ENCODE results near the gene PSMG2.

PSMG2 gene

DNA sequence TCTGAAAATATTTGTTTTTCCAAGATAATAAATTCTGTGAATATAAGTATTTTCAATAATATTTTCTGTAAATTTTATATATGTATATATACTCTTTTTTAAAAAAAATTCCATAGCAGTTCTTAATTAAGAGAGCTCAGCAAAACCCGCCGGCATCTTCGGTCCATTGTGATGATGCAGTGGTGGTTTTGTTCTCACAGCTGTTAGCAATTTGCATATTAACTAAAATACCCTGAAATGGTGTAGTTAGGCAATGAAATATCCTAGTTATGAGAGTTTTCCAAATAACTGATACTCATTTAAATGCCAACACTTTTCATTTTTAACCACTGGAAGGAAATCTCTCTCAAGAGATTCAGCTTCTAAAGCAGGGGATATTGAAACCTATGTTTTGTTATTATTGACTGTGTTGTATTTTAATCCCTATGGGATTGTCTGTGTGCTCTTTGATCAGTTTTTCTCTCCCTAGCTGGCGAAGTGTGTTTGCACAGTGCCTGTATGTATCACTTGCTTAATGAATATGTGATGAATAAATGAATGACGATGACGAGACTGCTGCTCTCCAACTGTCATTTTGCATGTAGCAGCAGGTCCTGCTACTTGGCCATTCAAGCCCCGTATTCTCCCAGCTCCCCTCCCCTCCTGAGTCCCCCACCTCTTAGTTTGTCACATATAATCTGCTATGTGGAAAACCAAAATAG, 42.4 kb downstream of the PSMG2 start:
- Histone ChIP-seq H3K27ac (replicated peaks) (no peak overlapping the region), H3K4me3 (replicated peaks; ENCODE audit: insufficient read depth, low read length) (no peak overlapping the region), H3K27me3 (ENCODE audit: insufficient read depth, poor library complexity, severe bottlenecking) (no peaks in the 10 kb centered on the region)
- no peak for DNase-seq (ENCODE audit: low read depth in 1 of 2, low spot score in 1 of 2)
- TF ChIP-seq GABPA (IDR thresholded peaks at IDR 0.05; ENCODE audit: low read depth) (no peak), SPI1 (IDR thresholded peaks at IDR 0.05; ENCODE audit: borderline replicate concordance, low read depth) (no peak), POLR2AphosphoS5 (IDR thresholded peaks at IDR 0.05; ENCODE audit: low read depth) (no peak)
- TF ChIP-seq, protein P1, sequence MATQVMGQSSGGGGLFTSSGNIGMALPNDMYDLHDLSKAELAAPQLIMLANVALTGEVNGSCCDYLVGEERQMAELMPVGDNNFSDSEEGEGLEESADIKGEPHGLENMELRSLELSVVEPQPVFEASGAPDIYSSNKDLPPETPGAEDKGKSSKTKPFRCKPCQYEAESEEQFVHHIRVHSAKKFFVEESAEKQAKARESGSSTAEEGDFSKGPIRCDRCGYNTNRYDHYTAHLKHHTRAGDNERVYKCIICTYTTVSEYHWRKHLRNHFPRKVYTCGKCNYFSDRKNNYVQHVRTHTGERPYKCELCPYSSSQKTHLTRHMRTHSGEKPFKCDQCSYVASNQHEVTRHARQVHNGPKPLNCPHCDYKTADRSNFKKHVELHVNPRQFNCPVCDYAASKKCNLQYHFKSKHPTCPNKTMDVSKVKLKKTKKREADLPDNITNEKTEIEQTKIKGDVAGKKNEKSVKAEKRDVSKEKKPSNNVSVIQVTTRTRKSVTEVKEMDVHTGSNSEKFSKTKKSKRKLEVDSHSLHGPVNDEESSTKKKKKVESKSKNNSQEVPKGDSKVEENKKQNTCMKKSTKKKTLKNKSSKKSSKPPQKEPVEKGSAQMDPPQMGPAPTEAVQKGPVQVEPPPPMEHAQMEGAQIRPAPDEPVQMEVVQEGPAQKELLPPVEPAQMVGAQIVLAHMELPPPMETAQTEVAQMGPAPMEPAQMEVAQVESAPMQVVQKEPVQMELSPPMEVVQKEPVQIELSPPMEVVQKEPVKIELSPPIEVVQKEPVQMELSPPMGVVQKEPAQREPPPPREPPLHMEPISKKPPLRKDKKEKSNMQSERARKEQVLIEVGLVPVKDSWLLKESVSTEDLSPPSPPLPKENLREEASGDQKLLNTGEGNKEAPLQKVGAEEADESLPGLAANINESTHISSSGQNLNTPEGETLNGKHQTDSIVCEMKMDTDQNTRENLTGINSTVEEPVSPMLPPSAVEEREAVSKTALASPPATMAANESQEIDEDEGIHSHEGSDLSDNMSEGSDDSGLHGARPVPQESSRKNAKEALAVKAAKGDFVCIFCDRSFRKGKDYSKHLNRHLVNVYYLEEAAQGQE (IDR thresholded peaks at IDR 0.05; ENCODE audit: insufficient replicate concordance, low read depth) = no peak
- TF ChIP-seq, protein P2, sequence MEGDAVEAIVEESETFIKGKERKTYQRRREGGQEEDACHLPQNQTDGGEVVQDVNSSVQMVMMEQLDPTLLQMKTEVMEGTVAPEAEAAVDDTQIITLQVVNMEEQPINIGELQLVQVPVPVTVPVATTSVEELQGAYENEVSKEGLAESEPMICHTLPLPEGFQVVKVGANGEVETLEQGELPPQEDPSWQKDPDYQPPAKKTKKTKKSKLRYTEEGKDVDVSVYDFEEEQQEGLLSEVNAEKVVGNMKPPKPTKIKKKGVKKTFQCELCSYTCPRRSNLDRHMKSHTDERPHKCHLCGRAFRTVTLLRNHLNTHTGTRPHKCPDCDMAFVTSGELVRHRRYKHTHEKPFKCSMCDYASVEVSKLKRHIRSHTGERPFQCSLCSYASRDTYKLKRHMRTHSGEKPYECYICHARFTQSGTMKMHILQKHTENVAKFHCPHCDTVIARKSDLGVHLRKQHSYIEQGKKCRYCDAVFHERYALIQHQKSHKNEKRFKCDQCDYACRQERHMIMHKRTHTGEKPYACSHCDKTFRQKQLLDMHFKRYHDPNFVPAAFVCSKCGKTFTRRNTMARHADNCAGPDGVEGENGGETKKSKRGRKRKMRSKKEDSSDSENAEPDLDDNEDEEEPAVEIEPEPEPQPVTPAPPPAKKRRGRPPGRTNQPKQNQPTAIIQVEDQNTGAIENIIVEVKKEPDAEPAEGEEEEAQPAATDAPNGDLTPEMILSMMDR (IDR thresholded peaks at IDR 0.05; ENCODE audit: insufficient read depth, low read length) = no peak

DNA sequence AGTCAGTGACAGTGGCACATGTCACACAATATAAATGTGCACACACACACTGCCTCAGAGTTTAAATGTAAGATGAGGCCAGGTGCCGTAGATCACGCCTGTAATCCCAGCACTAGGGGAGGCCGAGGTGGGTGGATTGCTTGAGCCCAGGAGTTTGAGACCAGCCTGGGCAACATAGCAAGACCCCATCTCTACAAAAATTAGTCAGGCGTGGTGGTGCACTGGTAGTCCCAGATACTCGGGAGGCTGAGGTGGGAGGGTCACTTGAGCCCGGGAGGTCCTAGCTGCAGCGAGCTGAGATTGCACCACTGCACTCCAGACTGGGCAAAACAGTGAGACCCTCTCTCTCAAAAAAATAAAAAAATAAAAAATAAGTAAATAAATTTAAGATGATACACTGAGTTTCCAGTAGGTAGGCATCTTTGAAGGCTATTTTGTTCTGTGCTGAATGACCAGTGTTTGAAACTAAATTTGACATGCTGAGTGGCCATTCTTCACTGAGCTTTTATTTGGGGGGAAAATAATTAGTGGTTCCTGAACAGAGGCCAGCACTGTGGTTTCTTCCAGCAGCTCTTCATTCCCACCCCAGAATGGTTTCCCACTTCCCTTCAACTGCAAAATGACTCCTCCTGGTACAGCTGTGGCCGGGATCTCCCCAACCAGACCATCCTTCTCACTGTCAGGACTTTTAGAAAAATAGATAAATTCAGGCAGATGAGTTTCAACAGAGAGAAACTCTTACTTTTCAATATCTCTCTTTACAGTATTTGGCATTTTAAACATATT, 44.9 kb downstream of the PSMG2 start:
- no peak for TF ChIP-seq GABPA (IDR thresholded peaks at IDR 0.05; ENCODE audit: low read depth)
- TF ChIP-seq SPI1 (IDR thresholded peaks at IDR 0.05; ENCODE audit: borderline replicate concordance, low read depth) = no peak
- TF ChIP-seq, protein P1 (IDR thresholded peaks at IDR 0.05; ENCODE audit: insufficient replicate concordance, low read depth) = no peak
- no peak for TF ChIP-seq POLR2AphosphoS5 (IDR thresholded peaks at IDR 0.05; ENCODE audit: low read depth)
- TF ChIP-seq, protein P2 (IDR thresholded peaks at IDR 0.05; ENCODE audit: insufficient read depth, low read length) = no peak
- H3K27me3 ChIP-seq (ENCODE audit: insufficient read depth, poor library complexity, severe bottlenecking) = no peaks in the 10 kb centered on the region
- no peak overlapping the region for H3K27ac ChIP-seq (replicated peaks)
- no peak overlapping the region for H3K4me3 ChIP-seq (replicated peaks; ENCODE audit: insufficient read depth, low read length)
- DNase-seq (ENCODE audit: low read depth in 1 of 2, low spot score in 1 of 2) = no peak

DNA sequence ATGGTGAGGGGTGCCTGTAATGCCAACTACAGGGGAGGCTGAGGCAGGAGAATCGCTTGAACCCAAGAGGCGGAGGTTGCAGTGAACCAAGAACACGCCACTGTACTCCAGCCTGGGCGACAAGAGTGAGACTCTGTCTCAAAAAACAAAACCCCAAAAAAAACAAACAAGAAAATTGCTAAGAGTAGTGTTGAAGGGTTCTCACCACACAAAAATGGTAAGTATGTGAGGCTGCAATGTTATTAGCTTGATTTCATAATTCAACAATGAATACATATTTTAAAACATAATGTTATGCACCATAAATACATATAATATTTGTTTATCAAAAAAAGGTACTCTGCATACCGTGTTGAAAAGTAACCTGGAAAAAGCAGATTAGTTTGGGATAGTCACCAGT, 45.8 kb downstream of the PSMG2 start:
- TF ChIP-seq, protein P2 (IDR thresholded peaks at IDR 0.05; ENCODE audit: insufficient read depth, low read length) = no peak
- TF ChIP-seq SPI1 (IDR thresholded peaks at IDR 0.05; ENCODE audit: borderline replicate concordance, low read depth) = no peak
- no peak for TF ChIP-seq POLR2AphosphoS5 (IDR thresholded peaks at IDR 0.05; ENCODE audit: low read depth)
- no peak for TF ChIP-seq GABPA (IDR thresholded peaks at IDR 0.05; ENCODE audit: low read depth)
- TF ChIP-seq, protein P1 (IDR thresholded peaks at IDR 0.05; ENCODE audit: insufficient replicate concordance, low read depth) = no peak
- H3K4me3 ChIP-seq (replicated peaks; ENCODE audit: insufficient read depth, low read length) = no peak overlapping the region
- no peak for DNase-seq (ENCODE audit: low read depth in 1 of 2, low spot score in 1 of 2)
- H3K27me3 ChIP-seq (ENCODE audit: insufficient read depth, poor library complexity, severe bottlenecking) = no peaks in the 10 kb centered on the region
- H3K27ac ChIP-seq (replicated peaks) = no peak overlapping the region
